GM21576 (cell line): ENCODE data around the gene TNPO2.
A peak's percentile ranks its signal among the peaks of the same experiment; 100 is the strongest.
"Not testable (repeated sequence)": the region's sequence is repeated elsewhere in the genome, so short reads cannot be mapped to it uniquely, and the experiment has no call there.

Experiments
- ATAC-seq: cut with Tn5 transposase; IDR thresholded peaks from one replicate; pipeline ENCODE4 v1.9.1; 2021; ENCODE audit warnings: mild to moderate bottlenecking, moderate library complexity; ENCODE audit not compliant: unreplicated experiment

The TNPO2 gene

DNA sequence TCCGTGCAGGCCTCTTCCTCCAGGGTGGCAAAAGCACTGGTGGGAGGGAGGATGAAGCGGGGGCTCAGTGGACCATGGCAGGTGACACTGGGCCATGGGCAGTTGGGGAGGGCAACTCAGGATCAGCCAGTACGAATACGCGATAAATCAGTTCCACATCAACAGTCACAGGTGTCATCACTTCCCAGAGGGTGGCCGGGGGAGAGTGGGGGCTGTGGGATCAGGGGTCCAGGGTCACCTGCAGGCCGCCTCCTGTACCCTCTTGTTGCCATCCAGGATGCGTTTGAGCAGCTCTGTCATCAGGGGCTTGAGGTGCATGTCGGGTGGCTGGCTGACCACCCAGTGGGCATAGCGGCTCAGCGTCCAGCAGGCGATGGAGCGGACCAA lies 17.4 kb downstream of the TNPO2 start:
- no peak for ATAC-seq

DNA sequence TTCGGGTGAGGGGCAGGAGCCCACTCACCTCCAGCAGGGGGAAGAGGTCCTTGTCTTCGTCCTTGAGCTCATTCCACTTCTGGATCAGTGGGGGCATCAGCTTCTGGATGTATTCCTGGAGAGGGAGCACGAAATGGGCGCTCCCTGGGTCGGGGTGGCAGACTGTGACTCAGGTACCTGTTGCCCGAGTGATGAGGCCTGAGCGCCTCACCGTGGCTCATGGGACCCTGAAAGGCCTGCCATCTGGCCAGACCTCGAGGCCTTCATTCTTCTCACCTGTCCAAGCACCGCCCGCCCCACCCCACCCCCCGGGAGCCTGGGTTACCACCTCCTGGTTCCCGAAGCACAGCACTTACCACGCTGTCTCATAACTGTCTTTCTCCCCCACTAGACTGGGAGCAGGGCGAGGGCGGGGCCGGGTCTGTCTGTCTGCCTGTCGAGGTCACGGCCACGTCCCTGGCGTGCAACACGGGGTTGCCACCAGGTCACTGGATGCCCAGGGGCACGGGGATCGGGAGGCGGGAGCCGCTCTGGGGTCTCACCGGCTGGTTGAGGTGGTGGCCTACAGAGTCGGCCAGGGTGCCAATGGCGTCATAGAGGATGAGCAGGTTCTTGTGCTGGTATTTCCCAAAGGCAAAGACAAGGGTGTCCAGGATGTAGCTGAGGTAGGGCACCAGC lies 17.9 kb downstream of the TNPO2 start:
- ATAC-seq, result no peak

DNA sequence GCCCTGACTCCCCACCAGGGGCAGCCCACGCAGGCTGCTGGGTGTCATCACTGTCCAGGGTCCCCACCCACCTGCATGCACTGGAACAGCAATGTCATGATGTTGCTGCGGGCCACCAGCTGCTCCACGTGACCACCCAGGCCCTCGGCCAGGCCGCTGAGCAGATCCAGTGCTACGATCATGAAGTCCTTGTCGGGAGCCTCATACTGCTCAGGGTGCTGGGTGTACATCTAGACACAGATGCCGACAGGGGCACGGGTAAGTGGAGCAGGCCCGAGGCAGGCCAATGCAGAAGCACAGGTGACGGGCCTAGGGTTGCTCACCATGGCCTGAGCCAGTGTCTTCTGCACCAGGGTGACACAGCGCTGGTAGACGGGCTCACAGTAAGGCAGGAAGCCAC lies 18.6 kb downstream of the TNPO2 start:
- ATAC-seq, result no peak

DNA sequence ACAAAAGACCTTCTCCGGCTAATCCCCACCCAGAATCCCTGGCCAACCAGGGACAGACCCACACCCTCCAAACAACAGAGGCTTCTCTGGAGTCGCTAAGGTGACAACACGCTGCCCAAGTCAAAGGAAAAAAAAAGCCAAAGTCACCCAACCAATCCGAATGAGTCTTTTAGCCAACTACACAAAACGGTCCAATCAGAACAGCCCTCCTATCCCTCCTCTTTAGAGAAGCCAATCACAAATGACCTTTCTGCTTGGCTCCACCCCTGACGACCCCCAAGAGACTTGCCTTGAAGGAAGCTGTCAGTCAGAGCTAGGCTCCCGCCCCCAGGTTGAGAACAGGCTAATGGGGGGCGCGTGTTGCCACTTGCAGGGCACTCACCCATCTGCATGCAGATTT lies 20.7 kb downstream of the TNPO2 start:
- no peak for ATAC-seq

DNA sequence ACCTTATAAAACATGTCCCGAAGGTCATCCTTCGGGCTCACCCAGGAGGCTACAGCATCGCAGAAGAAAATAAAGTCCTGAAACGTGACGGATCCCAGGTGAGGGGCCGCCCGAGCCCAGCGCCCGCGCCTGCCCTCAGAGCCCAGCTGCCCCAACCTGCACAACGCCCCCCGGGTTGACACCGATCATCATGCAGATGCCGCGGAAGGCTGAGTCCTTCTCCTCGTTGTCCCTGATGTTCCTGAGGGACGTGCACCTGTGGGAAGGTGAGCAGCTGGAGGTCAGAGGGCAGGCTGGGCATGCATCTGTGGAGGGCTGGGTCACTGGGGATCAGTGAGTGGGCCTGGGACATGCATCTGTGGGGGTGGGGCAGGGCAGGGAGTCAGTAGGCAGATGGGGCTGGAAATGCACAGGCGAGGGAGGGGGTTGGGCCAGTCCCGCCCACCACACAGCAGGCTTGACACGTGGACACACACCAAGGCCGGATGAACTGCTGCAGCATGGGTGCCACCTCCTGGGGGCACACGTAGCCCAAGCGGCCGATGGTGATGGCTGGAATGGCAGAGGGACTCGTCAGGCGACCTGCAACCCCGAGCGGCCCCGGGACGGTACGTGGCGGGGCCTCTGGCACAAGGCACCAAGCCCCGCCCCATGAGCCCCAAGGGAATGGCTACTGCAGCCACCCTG lies 22.0 kb downstream of the TNPO2 start:
- ATAC-seq, result no peak

DNA sequence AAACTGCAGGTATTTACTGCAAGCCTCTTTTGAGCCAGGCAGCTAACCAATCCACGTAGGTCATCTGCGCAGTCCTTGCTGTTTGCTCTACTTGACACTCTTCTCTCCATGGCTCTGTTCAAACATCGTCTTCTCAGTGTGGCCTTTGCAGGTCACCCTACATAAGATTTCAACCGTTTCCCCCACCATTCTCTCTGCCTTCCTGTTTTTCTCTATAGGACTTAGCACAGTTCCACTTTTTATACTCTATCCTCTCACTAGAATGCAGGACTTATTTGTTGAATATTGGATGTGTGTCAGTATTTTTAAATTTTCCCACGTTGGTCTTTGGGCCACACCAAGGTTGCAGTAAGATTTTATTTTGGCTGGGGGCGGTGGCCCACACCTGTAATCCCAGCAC lies 25.6 kb downstream of the TNPO2 start:
- no peak for ATAC-seq

DNA sequence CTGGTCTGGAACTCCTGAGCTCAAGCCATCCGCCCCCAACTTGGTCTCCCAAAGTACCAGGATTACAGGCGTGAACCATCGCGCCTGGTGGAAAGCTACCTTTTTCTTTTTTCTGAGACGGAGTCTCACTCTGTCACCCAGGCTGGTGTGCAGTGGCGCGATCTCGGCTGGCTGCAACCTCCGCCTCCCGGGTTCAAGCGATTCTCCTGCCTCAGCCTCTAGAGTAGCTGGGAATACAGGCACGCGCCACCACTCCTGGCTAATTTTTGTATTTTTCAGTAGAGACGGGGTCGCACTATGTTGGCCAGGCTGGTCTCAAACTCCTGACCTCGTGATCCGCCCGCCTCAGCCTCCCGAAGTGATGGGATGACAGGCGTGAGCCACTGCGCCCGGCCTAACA lies 26.3 kb downstream of the TNPO2 start:
- ATAC-seq, result not testable (repeated sequence)

- peak; percentile 63 for ATAC-seq
Observed at GRCh38 chr19:12696366-12697335, 27.1 kb downstream of the TNPO2 start, which contains the start of gene FBXW9. TSS of gene FBXW9 (minus strand) at chr19:12696631. CDS start at chr19:12696581, 50 bp downstream.

DNA sequence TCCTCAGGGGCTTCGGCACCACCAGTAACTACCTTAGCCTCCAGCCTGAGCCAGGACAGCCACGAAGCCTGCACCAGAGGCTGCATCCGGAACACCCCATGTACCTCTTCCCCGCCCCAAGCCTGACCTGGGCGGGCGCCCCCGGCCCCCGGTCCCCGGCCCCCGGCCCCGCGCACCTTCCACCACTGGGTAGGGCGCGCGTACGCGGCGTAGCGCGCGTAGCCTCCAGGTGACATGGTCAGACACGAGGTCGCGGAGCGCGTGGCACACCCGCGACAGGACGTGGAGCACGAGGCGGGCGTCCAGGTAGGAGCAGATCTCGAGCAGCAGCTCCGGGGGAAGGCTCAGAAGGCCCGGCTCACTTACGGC lies 27.8 kb downstream of the TNPO2 start:
- ATAC-seq, result no peak

DNA sequence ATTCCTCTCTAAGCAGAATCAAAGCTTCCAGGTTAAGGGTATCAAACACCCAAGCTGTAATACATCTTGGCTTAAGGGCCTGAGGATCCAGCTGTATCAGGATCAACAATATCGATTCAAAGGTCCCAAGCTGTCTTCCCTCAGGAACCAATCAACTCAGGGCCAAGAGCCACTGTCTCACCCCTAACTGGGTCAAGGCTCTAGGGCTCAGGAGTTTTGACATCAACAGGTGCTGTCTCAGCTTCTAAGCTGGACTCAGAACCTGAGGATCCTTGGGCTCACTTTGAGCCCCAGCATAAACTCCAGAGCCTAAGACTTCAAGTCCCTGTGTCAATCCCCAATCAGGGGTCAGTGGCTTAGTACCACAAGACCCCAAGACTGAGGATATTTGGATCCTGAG lies 28.2 kb downstream of the TNPO2 start:
- ATAC-seq, result no peak

GRCh38 chr19:12695096-12695495 lies 28.6 kb downstream of the TNPO2 start:
- no peak for ATAC-seq

GRCh38 chr19:12694641-12695040 lies 29.1 kb downstream of the TNPO2 start:
- ATAC-seq, result no peak

DNA sequence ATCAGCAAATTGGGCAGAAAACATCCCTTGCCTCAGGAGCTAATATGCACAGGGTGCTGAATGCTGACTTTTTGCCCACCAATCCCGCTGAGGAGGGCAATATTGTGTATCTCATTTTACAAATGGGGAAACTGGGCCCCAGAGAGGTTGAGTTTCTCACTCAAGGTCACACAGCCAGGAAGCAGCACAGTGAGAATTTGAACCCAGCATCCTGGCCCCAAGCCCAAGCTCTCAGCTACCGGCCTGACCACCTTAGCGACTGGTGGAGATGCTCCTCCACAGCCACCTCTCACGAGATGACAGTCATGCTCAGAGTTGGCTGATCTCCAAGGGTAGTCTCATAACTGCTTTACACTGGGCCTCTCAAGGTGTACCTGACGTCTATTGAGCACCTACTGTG lies 30.8 kb downstream of the TNPO2 start:
- no peak for ATAC-seq

DNA sequence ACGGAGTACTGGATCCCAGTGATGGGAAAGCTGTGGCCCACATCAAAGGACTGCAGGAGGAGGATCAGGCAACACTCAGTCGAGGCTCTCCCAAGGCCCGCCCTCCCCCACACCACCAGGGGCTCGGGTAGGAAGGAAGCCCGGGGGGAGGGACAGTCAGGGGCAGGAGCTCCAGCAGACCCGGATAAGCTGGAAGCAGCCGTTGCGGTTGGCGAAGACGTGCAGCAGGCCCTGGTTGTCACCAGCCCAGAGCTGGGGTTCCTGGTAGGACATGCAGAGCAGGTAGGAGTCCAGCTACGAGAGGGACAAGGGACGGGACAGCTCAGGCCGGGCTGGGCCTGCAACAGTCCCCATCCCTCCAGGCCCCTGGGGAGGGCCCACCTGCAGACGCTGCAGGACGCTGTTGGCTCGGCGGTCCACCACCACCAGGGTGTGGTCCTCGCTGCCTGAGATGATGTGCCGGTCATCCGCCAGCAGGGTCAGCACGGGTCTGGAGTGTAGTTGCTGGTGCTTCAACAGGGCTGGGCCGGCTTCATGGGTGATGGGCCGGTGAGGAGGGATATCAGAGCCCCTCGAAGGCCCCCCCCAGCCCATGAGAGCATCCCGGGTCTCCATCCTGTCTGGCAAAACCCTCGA lies 34.0 kb downstream of the TNPO2 start:
- ATAC-seq, result no peak

DNA sequence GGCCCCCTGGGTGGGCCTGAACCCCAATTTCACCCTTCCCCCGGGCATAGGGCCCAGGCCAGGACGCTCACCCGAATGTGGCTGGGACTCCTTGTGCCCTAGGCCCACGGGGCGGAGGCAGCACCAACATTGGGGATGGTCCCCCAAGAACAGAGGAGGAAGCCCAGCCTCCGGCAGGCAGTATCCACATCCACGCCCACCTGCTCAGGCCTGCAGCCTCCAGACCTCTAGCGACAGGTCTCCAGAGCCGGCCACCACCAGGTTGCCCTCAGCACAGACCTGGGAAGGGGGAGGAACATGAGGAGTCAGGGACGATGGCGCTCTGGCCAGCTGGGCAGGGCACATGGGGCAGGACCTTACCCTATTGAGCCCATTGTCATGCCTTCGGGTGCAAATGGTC lies 34.7 kb downstream of the TNPO2 start:
- no peak for ATAC-seq

DNA sequence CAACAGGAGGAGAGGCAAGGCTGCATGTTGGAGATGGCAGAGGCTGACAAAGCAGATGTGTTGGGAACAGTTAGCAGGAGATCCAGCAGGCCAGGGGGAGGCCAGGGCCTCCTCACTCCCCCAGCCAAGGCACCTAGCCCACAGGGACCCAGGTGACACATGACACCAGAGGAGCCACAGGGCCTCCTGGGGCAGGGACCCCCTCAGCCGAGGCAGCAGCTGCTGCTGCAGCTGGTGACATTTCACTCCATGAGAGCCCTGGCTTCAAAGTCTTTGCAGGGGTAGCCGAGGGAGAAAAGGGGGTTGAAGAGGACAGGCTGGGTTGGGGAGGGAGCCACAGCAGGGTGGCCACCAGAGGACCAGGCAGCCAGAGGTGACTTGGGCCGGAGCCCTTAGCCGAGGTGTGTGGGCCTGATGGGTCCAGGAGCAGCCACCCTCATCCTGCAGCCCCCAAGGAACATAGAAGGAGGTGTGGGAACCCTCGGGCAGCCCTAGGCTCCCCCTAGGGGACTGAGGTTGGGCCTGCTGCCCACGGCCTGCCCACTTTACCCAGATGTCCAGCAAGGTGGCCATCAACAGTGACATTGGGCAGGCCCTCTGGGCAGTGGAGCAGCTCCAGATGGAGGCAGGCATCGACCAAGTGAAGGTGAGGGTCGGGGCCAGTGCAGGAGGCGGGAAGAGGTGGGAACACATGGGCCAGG lies 36.1 kb downstream of the TNPO2 start, which contains the start of gene GNG14:
Gene GNG14 (plus strand): TSS at position 503 of the 701 bp plus-strand sequence. CDS start 51 bp downstream, at position 554.
- ATAC-seq, result no peak

DNA sequence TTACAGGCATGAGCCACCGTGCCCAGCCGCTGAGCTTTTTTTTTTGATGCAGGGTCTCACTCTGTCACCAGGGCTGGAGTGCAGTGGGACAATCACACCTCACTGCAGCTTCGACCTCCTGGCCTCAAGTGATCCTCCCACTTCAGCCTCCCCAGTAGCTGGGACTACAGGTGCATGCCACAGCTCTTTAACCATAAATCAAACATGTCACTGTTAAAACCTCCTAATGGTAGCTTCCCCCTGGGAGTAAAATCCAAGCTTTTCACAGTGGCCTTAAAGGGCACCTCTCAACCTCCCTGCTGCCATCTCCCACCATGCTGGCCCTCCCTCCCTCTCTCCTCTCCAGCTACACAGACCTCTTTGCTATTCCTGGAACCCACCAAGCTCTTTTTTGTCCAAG lies 37.9 kb downstream of the TNPO2 start:
- ATAC-seq, result no peak

DNA sequence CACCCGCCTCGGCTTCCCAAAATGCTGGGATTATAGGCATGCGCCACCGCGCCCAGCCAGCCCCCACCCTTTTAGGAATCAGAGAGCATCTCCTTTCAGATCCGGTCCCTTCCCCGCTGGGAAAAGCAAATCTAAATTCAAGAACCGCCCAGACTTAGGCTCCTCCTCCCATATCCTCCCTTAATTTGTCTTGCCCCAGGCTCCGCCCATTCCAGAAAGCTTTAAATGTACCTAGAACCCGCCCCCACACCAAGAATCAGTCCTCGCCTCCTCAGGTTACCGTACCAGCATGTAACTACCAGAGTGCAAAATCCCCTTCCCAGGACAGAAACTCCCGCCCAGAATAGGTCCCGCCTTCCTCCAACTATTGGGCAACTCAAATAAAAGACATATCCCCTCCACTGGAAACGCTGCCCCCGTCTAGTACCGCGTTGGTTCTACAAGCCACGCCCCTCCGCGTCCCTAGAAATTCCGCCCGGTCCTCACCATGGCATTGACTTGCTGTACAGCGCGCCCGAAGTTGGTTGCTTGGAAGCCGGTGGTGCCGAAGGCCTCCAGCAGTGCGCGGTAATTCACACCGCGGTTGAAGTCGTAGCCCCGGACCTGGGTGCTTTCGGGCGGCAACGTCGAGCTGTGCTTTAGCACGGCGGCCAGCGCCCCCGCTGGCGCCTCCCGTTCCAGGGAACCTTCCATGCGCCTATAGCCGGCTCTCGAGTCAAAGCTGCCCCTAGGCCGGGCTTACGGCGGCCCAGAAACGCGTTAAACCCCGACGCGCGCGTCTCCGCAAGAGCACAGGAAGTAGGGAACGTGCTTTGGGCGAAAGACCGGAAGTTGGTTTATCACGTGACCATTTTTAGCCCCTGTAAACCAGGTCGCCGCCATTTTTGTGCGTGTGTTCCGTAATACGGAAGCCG lies 42.4 kb downstream of the TNPO2 start, which contains the start of gene DHPS:
Gene DHPS (minus strand): TSS at position 807 of the 914 bp plus-strand sequence. CDS start 114 bp downstream, at position 693.
- peak; percentile 59 for ATAC-seq

GRCh38 chr19:12680034-12680433 lies 43.7 kb downstream of the TNPO2 start:
- no peak for ATAC-seq
